Choroid plexus epithelial cell (primary cell): Measurements from ENCODE around the gene BCL2L11.

Experiments used
- DNase-seq: peaks from one replicate; pipeline ENCODE4 v3.0.0-alpha.2; 2010; ENCODE audit warnings: low read depth
- H3K4me3 ChIP-seq: 2 replicates; pipeline ENCODE4 v1.5.1; 2011; ENCODE audit warnings: low read depth, mild to moderate bottlenecking, control low read depth, low read length, moderate library complexity
- CTCF ChIP-seq: conservative IDR thresholded peaks from 2 replicates; pipeline ENCODE4 v1.5.1; 2011; ENCODE audit warnings: low read depth, mild to moderate bottlenecking, control low read depth, inconsistent platforms, low read length, moderate library complexity

Gene BCL2L11

GRCh38 chr2:111169268-111169667 lies 48.6 kb downstream of the BCL2L11 start:
- TF ChIP-seq CTCF: no peak
- no peak for DNase-seq
- no peak overlapping the region for H3K4me3 ChIP-seq

- H3K4me3 ChIP-seq: no peak overlapping the region
- TF ChIP-seq CTCF: no peak
- no peak for DNase-seq
These were observed 49.2 kb downstream of the BCL2L11 start for GRCh38 chr2:111169924-111170323.

GRCh38 chr2:111171337-111171930 lies 50.7 kb downstream of the BCL2L11 start:
- H3K4me3 ChIP-seq: no peak overlapping the region
- TF ChIP-seq CTCF: no peak
- DNase-seq: no peak

- DNase-seq: no peak
- H3K4me3 ChIP-seq: no peak overlapping the region
- no peak for TF ChIP-seq CTCF
These were observed 52.0 kb downstream of the BCL2L11 start for GRCh38 chr2:111172666-111173065.

- TF ChIP-seq CTCF: no peak
- no peak overlapping the region for H3K4me3 ChIP-seq
These were observed 52.6 kb downstream of the BCL2L11 start for GRCh38 chr2:111173338-111173737.

GRCh38 chr2:111173856-111174255 lies 53.1 kb downstream of the BCL2L11 start:
- TF ChIP-seq CTCF: no peak
- DNase-seq: no peak
- H3K4me3 ChIP-seq: no peak overlapping the region

More at GRCh38 chr2:111173338-111173737, 52.6 kb downstream of the BCL2L11 start:
- no peak for DNase-seq

GRCh38 chr2:111175615-111176014 lies 54.9 kb downstream of the BCL2L11 start:
- H3K4me3 ChIP-seq: no peak overlapping the region
- TF ChIP-seq CTCF: no peak
- DNase-seq: no peak
